ENCODE results near the gene IFT88.

The IFT88 gene

GRCh38 chr13:20686863-20687579 is 120.1 kb downstream of the IFT88 start:
- DNase-seq: no peak

- no peak for DNase-seq
Observed at GRCh38 chr13:20689291-20689690, 122.3 kb downstream of the IFT88 start.

GRCh38 chr13:20691616-20692015 is 124.7 kb downstream of the IFT88 start:
- DNase-seq: no peak

- DNase-seq: no peak
Observed at GRCh38 chr13:20696073-20696472, 129.1 kb downstream of the IFT88 start.

GRCh38 chr13:20699715-20700114 is 132.8 kb downstream of the IFT88 start:
- no peak for DNase-seq

- no peak for DNase-seq
Observed at GRCh38 chr13:20700288-20700687, 133.3 kb downstream of the IFT88 start.

GRCh38 chr13:20701461-20701860 is 134.5 kb downstream of the IFT88 start:
- DNase-seq: no peak

- DNase-seq: no peak
Observed at GRCh38 chr13:20702530-20702914, 135.6 kb downstream of the IFT88 start.

- DNase-seq: no peak
Observed at GRCh38 chr13:20702915-20703779, 136.2 kb downstream of the IFT88 start, which contains the start of gene IL17D. Gene IL17D, plus strand, starts transcription at chr13:20703699. Its CDS starts 303 bp downstream, at chr13:20704002.

- no peak for DNase-seq
Observed at GRCh38 chr13:20703780-20704458, 137.0 kb downstream of the IFT88 start.

- DNase-seq: no peak
Observed at GRCh38 chr13:20704459-20705069, 137.6 kb downstream of the IFT88 start.

GRCh38 chr13:20706661-20707060 is 139.7 kb downstream of the IFT88 start:
- no peak for DNase-seq

GRCh38 chr13:20708216-20708615 is 141.3 kb downstream of the IFT88 start:
- DNase-seq: no peak

GRCh38 chr13:20709369-20709768 is 142.4 kb downstream of the IFT88 start:
- no peak for DNase-seq

- DNase-seq: no peak
Observed at GRCh38 chr13:20709782-20710181, 142.8 kb downstream of the IFT88 start.

GRCh38 chr13:20711301-20712044 is 144.5 kb downstream of the IFT88 start:
- no peak for DNase-seq

- no peak for DNase-seq
Observed at GRCh38 chr13:20713014-20713376, 146.0 kb downstream of the IFT88 start.

GRCh38 chr13:20713751-20714150 is 146.8 kb downstream of the IFT88 start:
- no peak for DNase-seq

GRCh38 chr13:20714161-20714560 is 147.2 kb downstream of the IFT88 start:
- no peak for DNase-seq

- no peak for DNase-seq
Observed at GRCh38 chr13:20714563-20715329, 147.8 kb downstream of the IFT88 start.

- DNase-seq: no peak
Observed at GRCh38 chr13:20715330-20715712, 148.4 kb downstream of the IFT88 start.

- no peak for DNase-seq
Observed at GRCh38 chr13:20716951-20717350, 150.0 kb downstream of the IFT88 start.
